ENCODE data around the gene FRYL. TPM values are rescaled to one million over a fixed set of nuclear protein-coding genes. Genes with fewer than 3 reads are reported as not detected.
A peak's percentile ranks its signal among the peaks of the same experiment; 100 is the strongest.

Gene FRYL
- total and polyA plus RNA-seq, 2 donors, result 33.2 to 44.2 TPM

DNA sequence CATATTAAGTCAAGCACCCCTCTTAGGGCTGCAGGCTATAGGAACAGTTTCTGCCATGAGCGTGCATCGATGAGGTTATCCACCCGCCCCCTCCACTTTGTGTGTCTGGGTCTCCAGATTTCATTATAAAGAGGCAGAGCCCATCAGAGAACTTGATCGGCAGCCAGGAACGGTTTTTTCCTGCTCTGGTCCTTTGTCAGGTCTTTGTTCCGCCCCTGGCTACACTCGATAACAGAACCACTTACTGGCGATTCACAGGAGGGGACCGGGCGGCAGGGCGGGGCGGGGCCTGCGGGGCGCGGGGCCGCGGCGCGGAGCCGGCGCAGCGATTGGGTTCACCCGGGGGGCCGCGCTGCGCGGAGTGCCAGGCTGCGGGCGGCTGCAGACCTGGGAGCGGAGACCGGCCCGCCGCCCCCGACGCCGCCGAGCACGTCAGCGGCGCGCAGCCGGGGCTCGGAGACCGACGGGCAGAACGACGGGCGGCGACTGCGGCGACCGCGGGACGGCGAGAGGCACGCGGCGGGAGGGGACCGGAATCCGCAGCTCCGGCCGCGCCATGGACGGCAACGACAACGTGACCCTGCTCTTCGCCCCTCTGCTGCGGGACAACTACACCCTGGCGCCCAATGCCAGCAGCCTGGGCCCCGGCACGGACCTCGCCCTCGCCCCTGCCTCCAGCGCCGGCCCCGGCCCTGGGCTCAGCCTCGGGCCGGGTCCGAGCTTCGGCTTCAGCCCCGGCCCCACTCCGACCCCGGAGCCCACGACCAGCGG lies 296.9 kb downstream of the FRYL start, which contains the start of gene SLC10A4:
TSS of gene SLC10A4 (plus strand) at position 338 of the 771 bp plus-strand sequence. CDS start at position 557, 219 bp downstream.
- no peak for DNase-seq (ENCODE audit: low read depth in 6 of 9, low spot score in 9 of 9)
- Histone ChIP-seq H3K9me3 (ENCODE audit: control insufficient read depth in 2 of 2, insufficient read depth in 1 of 2, low read length in 1 of 2) (peaks cover 0 to 1% of the 10 kb centered on the region in 2 donors), H3K36me3 (ENCODE audit: control insufficient read depth in 2 of 2, insufficient read depth in 2 of 2, low read length in 1 of 2) (no peaks in the 10 kb centered on the region), H3K27me3 (ENCODE audit: control insufficient read depth in 2 of 2, insufficient read depth in 1 of 2, low read length in 1 of 2) (peaks cover 41 to 78% of the 10 kb centered on the region in 2 donors), H3K4me3 (ENCODE audit: low read length in 2 of 2) (peak within 1 kb of the TSS in 1 of 2 donors; percentile 42), H3K4me1 (ENCODE audit: control insufficient read depth in 2 of 2, insufficient read depth in 2 of 2, low read length in 2 of 2) (peaks cover 3 to 5% of the 10 kb centered on the region in 2 donors), H3K27ac (ENCODE audit: low read depth in 1 of 2, low read length in 1 of 2) (no peak within 1 kb of the TSS)
- WGBS, result 4% methylated on average over 85 of the region's 85 CpGs

DNA sequence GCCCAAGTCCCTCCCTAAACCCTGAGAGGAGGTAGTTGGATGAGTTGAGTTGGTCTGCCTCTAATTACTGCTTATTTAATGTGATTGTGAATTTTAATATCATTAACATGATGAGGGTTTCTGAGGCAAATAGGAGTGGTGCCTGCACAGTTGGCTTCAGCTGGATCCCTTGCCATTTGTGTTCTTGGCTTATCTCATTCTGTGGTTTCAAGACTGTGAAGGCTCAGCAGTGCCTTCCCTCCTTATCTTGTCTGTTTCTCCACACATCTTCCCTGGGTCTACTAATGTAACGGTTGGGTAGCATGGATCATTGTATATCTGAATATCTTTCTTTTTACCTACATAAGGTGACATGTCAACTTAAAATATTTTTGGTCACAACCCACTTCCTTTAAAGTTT lies 298.5 kb downstream of the FRYL start:
- DNase-seq (ENCODE audit: low read depth in 6 of 9, low spot score in 9 of 9), result no peak
- WGBS, result 71% methylated on average over 1 of the region's 1 CpG
- peaks cover 30 to 63% of the 10 kb centered on the region in 2 donors for H3K27me3 ChIP-seq (ENCODE audit: control insufficient read depth in 2 of 2, insufficient read depth in 1 of 2, low read length in 1 of 2)

DNA sequence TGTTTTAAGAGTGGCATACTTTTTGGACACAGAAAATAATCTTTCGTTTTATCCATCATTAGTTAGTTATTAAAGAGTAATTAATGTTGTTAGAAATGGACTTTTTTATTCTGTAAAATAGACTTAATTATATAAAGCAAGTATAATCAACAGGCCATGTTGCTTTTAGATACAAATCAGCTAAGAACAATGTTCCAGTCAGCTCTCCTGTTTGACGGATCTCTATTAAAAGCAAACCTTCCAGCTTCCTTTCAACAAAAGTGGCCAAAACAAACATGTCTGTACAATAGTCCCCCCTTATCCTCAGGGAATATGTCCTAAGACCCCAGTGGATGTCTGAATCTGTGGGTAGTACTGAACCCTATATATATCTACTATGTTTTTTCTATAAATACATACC lies 301.8 kb downstream of the FRYL start:
- no peaks in the 10 kb centered on the region for H3K36me3 ChIP-seq (ENCODE audit: control insufficient read depth in 2 of 2, insufficient read depth in 2 of 2, low read length in 1 of 2)
- 97% methylated on average over 2 of the region's 2 CpGs for WGBS
- no peak overlapping the region for H3K4me3 ChIP-seq (ENCODE audit: low read length in 2 of 2)
- H3K27ac ChIP-seq (ENCODE audit: low read depth in 1 of 2, low read length in 1 of 2), result no peak overlapping the region
- peaks cover 0 to 1% of the 10 kb centered on the region in 2 donors for H3K4me1 ChIP-seq (ENCODE audit: control insufficient read depth in 2 of 2, insufficient read depth in 2 of 2, low read length in 2 of 2)
- H3K27me3 ChIP-seq (ENCODE audit: control insufficient read depth in 2 of 2, insufficient read depth in 1 of 2, low read length in 1 of 2), result peaks cover 14 to 31% of the 10 kb centered on the region in 2 donors
- DNase-seq (ENCODE audit: low read depth in 6 of 9, low spot score in 9 of 9), result no peak
- peaks cover 0 to under 1% of the 10 kb centered on the region in 2 donors for H3K9me3 ChIP-seq (ENCODE audit: control insufficient read depth in 2 of 2, insufficient read depth in 1 of 2, low read length in 1 of 2)

More for the DNA sequence above, 298.5 kb downstream of the FRYL start:
- Histone ChIP-seq H3K4me1 (ENCODE audit: control insufficient read depth in 2 of 2, insufficient read depth in 2 of 2, low read length in 2 of 2) (peaks cover 3 to 5% of the 10 kb centered on the region in 2 donors), H3K9me3 (ENCODE audit: control insufficient read depth in 2 of 2, insufficient read depth in 1 of 2, low read length in 1 of 2) (peaks cover 0 to 1% of the 10 kb centered on the region in 2 donors), H3K36me3 (ENCODE audit: control insufficient read depth in 2 of 2, insufficient read depth in 2 of 2, low read length in 1 of 2) (no peaks in the 10 kb centered on the region), H3K4me3 (ENCODE audit: low read length in 2 of 2) (no peak overlapping the region), H3K27ac (ENCODE audit: low read depth in 1 of 2, low read length in 1 of 2) (no peak overlapping the region)

DNA sequence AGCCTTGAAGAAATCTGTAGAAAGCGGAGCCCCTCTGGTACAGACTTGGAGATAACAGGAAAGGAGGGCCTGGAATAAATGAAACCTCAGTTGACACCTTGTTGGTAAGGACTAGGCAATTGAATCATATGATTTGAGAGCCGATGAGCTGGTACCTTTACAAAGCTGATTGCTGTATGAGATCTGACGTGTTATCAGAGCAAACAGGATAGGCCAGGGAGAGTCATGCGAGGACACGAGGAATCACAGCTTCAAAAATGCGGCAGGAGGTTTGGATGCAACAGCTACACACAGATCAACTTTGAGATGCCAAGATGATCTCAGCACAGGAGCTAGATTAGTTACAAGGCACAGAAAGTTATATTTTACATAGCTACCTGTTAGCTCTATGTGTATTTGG lies 304.3 kb downstream of the FRYL start:
- H3K27ac ChIP-seq (ENCODE audit: low read depth in 1 of 2, low read length in 1 of 2), result peak overlapping the region in 1 of 2 donors; percentile 31
- peaks cover 0 to 8% of the 10 kb centered on the region in 2 donors for H3K27me3 ChIP-seq (ENCODE audit: control insufficient read depth in 2 of 2, insufficient read depth in 1 of 2, low read length in 1 of 2)
- 98% methylated on average over 6 of the region's 6 CpGs for WGBS
- no peaks in the 10 kb centered on the region for H3K36me3 ChIP-seq (ENCODE audit: control insufficient read depth in 2 of 2, insufficient read depth in 2 of 2, low read length in 1 of 2)
- DNase-seq (ENCODE audit: low read depth in 6 of 9, low spot score in 9 of 9), result no peak
- no peaks in the 10 kb centered on the region for H3K9me3 ChIP-seq (ENCODE audit: control insufficient read depth in 2 of 2, insufficient read depth in 1 of 2, low read length in 1 of 2)
- no peak overlapping the region for H3K4me3 ChIP-seq (ENCODE audit: low read length in 2 of 2)
- no peaks in the 10 kb centered on the region for H3K4me1 ChIP-seq (ENCODE audit: control insufficient read depth in 2 of 2, insufficient read depth in 2 of 2, low read length in 2 of 2)

DNA sequence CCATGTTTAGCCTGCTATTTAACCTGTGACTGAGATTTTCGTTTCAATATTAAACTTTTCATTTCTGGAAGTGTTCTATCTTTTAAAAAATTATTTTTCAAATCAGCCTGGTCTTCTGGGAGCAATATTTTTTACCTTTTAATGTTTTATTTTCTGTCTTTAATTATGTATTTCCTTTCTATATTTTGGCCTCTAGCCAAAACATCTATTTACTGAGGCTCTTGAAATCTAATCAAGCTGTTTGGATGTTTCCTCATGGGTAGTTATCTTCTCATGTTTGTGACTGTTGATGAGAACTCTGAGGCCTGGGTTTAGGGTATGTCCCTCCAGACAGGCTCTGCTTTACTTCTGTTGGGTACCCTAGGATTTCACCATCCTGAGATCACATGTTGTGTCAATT lies 307.3 kb downstream of the FRYL start:
- no peak for DNase-seq (ENCODE audit: low read depth in 6 of 9, low spot score in 9 of 9)
- no peaks in the 10 kb centered on the region for H3K27me3 ChIP-seq (ENCODE audit: control insufficient read depth in 2 of 2, insufficient read depth in 1 of 2, low read length in 1 of 2)
- WGBS, result 91% methylated on average over 1 of the region's 1 CpG
- no peaks in the 10 kb centered on the region for H3K4me1 ChIP-seq (ENCODE audit: control insufficient read depth in 2 of 2, insufficient read depth in 2 of 2, low read length in 2 of 2)
- no peaks in the 10 kb centered on the region for H3K36me3 ChIP-seq (ENCODE audit: control insufficient read depth in 2 of 2, insufficient read depth in 2 of 2, low read length in 1 of 2)
- H3K27ac ChIP-seq (ENCODE audit: low read depth in 1 of 2, low read length in 1 of 2), result no peak overlapping the region
- no peaks in the 10 kb centered on the region for H3K9me3 ChIP-seq (ENCODE audit: control insufficient read depth in 2 of 2, insufficient read depth in 1 of 2, low read length in 1 of 2)
- no peak overlapping the region for H3K4me3 ChIP-seq (ENCODE audit: low read length in 2 of 2)

DNA sequence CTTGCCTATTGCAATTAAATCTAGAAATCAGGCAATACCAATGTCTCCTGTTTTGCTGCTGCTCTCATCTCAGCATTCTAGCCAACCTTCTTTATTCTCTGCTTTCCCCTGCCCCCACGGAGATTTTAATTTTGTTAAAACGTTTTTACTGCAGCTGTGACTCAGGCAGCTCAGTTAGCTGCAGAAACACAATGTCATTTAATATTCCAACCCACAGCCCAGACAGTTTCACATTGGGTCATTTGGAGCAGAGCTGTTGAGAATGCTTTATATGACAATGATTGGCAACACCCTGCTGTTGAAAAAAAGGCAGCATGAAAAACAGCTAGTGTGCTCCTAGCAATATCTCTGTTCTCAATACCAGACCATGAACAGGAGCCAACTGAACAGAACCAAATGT lies 309.5 kb downstream of the FRYL start:
- no peak overlapping the region for H3K4me3 ChIP-seq (ENCODE audit: low read length in 2 of 2)
- no peaks in the 10 kb centered on the region for H3K4me1 ChIP-seq (ENCODE audit: control insufficient read depth in 2 of 2, insufficient read depth in 2 of 2, low read length in 2 of 2)
- H3K9me3 ChIP-seq (ENCODE audit: control insufficient read depth in 2 of 2, insufficient read depth in 1 of 2, low read length in 1 of 2), result no peaks in the 10 kb centered on the region
- DNase-seq (ENCODE audit: low read depth in 6 of 9, low spot score in 9 of 9), result no peak
- no peaks in the 10 kb centered on the region for H3K27me3 ChIP-seq (ENCODE audit: control insufficient read depth in 2 of 2, insufficient read depth in 1 of 2, low read length in 1 of 2)
- WGBS, result 70% methylated on average over 2 of the region's 2 CpGs
- no peak overlapping the region for H3K27ac ChIP-seq (ENCODE audit: low read depth in 1 of 2, low read length in 1 of 2)
- H3K36me3 ChIP-seq (ENCODE audit: control insufficient read depth in 2 of 2, insufficient read depth in 2 of 2, low read length in 1 of 2), result no peaks in the 10 kb centered on the region

DNA sequence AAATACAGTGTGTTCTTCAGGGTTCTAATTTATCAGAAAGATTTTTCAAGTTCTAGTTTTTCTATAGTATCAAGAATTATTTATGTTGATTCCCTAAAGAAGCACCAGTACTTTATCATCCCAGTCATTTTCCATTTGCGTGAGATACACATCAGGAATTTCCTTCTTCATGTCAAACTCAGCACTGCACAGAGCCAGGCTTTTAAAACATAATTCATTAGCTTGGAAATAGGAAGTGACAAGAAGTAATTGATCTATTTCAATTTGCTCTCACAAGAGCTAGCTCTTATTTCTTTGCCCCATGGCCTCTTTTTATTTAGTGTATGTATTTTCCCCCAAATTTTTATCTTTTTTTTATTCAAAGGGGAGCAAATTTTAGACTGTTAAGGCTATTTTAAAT lies 309.9 kb downstream of the FRYL start:
- no peaks in the 10 kb centered on the region for H3K4me1 ChIP-seq (ENCODE audit: control insufficient read depth in 2 of 2, insufficient read depth in 2 of 2, low read length in 2 of 2)
- no peaks in the 10 kb centered on the region for H3K36me3 ChIP-seq (ENCODE audit: control insufficient read depth in 2 of 2, insufficient read depth in 2 of 2, low read length in 1 of 2)
- no peak overlapping the region for H3K4me3 ChIP-seq (ENCODE audit: low read length in 2 of 2)
- 100% methylated on average over 1 of the region's 1 CpG for WGBS
- H3K27ac ChIP-seq (ENCODE audit: low read depth in 1 of 2, low read length in 1 of 2), result no peak overlapping the region
- no peaks in the 10 kb centered on the region for H3K9me3 ChIP-seq (ENCODE audit: control insufficient read depth in 2 of 2, insufficient read depth in 1 of 2, low read length in 1 of 2)
- DNase-seq (ENCODE audit: low read depth in 6 of 9, low spot score in 9 of 9), result no peak
- H3K27me3 ChIP-seq (ENCODE audit: control insufficient read depth in 2 of 2, insufficient read depth in 1 of 2, low read length in 1 of 2), result no peaks in the 10 kb centered on the region

DNA sequence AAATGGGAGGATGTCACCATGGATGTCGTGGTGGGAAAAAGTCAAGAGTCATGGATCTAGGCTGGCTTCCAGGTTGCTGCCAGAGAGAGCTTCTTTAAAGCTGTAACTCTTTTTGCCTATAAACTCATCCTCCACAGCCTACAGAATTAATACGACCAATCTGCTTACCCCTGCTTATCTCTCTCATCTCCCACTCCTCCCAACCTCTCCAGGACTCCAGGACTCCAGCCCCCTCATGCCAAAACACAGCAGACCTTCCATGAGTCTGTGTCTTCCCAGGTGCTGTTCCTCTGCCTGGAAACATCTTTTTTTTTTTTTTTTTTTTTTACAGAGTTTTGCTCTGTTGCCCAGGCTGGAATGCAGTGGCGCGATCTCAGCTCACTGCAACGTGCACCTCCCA lies 312.2 kb downstream of the FRYL start:
- WGBS, result 60% methylated on average over 5 of the region's 5 CpGs
- H3K27me3 ChIP-seq (ENCODE audit: control insufficient read depth in 2 of 2, insufficient read depth in 1 of 2, low read length in 1 of 2), result no peaks in the 10 kb centered on the region
- H3K4me1 ChIP-seq (ENCODE audit: control insufficient read depth in 2 of 2, insufficient read depth in 2 of 2, low read length in 2 of 2), result no peaks in the 10 kb centered on the region
- H3K9me3 ChIP-seq (ENCODE audit: control insufficient read depth in 2 of 2, insufficient read depth in 1 of 2, low read length in 1 of 2), result no peaks in the 10 kb centered on the region
- DNase-seq (ENCODE audit: low read depth in 6 of 9, low spot score in 9 of 9), result no peak
- no peak overlapping the region for H3K4me3 ChIP-seq (ENCODE audit: low read length in 2 of 2)
- H3K27ac ChIP-seq (ENCODE audit: low read depth in 1 of 2, low read length in 1 of 2), result no peak overlapping the region
- H3K36me3 ChIP-seq (ENCODE audit: control insufficient read depth in 2 of 2, insufficient read depth in 2 of 2, low read length in 1 of 2), result no peaks in the 10 kb centered on the region

DNA sequence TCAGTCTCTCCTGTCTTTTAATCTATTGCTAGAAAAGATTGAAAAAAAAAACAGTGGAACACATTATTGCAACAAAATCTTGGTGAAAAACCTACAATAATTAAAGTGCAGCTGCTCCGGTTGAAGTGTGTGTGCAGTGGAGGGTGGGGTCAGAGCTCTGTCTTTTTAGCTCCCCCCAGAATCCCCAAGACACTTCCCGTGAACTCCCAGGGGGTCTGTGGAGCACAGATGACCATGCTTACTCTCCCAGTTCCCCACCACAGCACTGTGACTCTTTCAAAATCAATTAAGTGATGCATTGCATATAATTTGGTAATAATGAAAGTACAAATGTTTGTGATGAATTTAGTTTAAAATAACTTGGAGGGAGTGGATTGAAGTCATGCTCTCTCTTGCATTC lies 312.6 kb downstream of the FRYL start:
- whole genome bisulfite sequencing, result 97% methylated on average over 2 of the region's 2 CpGs
- DNase-seq (ENCODE audit: low read depth in 6 of 9, low spot score in 9 of 9), result no peak
- Histone ChIP-seq H3K4me3 (ENCODE audit: low read length in 2 of 2) (no peak overlapping the region), H3K27me3 (ENCODE audit: control insufficient read depth in 2 of 2, insufficient read depth in 1 of 2, low read length in 1 of 2) (no peaks in the 10 kb centered on the region), H3K9me3 (ENCODE audit: control insufficient read depth in 2 of 2, insufficient read depth in 1 of 2, low read length in 1 of 2) (no peaks in the 10 kb centered on the region), H3K36me3 (ENCODE audit: control insufficient read depth in 2 of 2, insufficient read depth in 2 of 2, low read length in 1 of 2) (no peaks in the 10 kb centered on the region), H3K4me1 (ENCODE audit: control insufficient read depth in 2 of 2, insufficient read depth in 2 of 2, low read length in 2 of 2) (no peaks in the 10 kb centered on the region), H3K27ac (ENCODE audit: low read depth in 1 of 2, low read length in 1 of 2) (no peak overlapping the region)

Measured in thymus (tissue), 11 donors.